Adrenal gland (tissue), 5 donors: ENCODE results near the gene FARS2.

Experiments
- CTCF ChIP-seq, 6 experiments: fragments of 450-650 bp in 4 of 6; fragments of 200-600 bp in 2 of 6; sonication (generic) in 1 of 6; IDR thresholded peaks; 1 replicate in 5 of 6; 2 replicates in 1 of 6; pipeline versions ENCODE4 v1.5.1 to v1.8.0; 2016 to 2021; ENCODE audit warnings: antibody characterized with exemption in 6 of 6, mild to moderate bottlenecking in 2 of 6, moderate library complexity in 1 of 6
- POLR2A ChIP-seq, 2 donors: fragments of 450-650 bp; IDR thresholded peaks; one replicate each; pipeline ENCODE4 v1.6.1; 2017; ENCODE audit warnings: antibody characterized with exemption in 2 of 2, mild to moderate bottlenecking in 2 of 2, moderate library complexity in 1 of 2
- donor health status: DM: no; HTN: no; CAD: no.

DNA sequence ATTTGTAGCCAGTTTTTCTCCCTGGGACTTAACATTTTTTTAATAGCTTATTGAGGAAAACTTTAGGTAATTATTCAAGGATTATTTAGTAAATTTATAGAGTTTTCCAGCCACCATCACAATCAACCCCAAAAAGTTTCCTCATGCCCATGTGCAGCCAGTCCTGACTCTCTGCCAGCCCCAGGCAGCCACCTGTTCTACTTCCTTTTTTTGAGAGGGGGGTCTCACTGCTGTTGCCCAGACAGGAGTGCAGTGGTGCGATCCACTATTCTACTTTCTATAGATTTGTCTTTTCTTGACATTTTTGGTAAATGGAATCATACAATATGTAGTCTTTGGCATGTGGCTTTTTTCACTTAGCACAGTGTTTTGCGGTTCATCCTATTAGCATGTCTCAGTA, 200.1 kb downstream of the FARS2 start:
- no peak for TF ChIP-seq CTCF (IDR thresholded peaks at IDR 0.05)
- TF ChIP-seq POLR2A (IDR thresholded peaks at IDR 0.05), result no peak
